ENCODE data around the gene CRYBA2.
A peak's percentile ranks its signal among the peaks of the same experiment; 100 is the strongest.

CRYBA2 gene

GRCh38 chr2:218993345-218994315, at the start of gene CRYBA2:
Gene CRYBA2, minus strand, starts transcription at chr2:218993422. Its CDS starts 246 bp downstream, at chr2:218993176.
- DNase-seq: no peak

- DNase-seq: peak; percentile 30
Measured at GRCh38 chr2:219042750-219043149, 49.5 kb upstream of the CRYBA2 start.

GRCh38 chr2:219042157-219042556, 48.9 kb upstream of the CRYBA2 start:
- no peak for DNase-seq

- DNase-seq: no peak
Measured at GRCh38 chr2:219041252-219041651, 48.0 kb upstream of the CRYBA2 start, which contains the start of gene CFAP65. Gene CFAP65, minus strand, starts transcription at chr2:219041516. Its CDS starts 2,468 bp downstream, at chr2:219039048.

- no peak for DNase-seq
Measured at GRCh38 chr2:219038600-219038999, 45.4 kb upstream of the CRYBA2 start.

- no peak for DNase-seq
Measured at GRCh38 chr2:219037783-219038499, 44.7 kb upstream of the CRYBA2 start.

GRCh38 chr2:219035942-219036341, 42.7 kb upstream of the CRYBA2 start:
- DNase-seq: no peak

GRCh38 chr2:219034823-219035222, 41.6 kb upstream of the CRYBA2 start:
- DNase-seq: no peak

GRCh38 chr2:219032051-219032745, 39.0 kb upstream of the CRYBA2 start:
- DNase-seq: no peak

- DNase-seq: no peak
Measured at GRCh38 chr2:219031005-219031738, 38.0 kb upstream of the CRYBA2 start.

- no peak for DNase-seq
Measured at GRCh38 chr2:219030177-219030940, 37.1 kb upstream of the CRYBA2 start.

GRCh38 chr2:219029829-219030165, 36.6 kb upstream of the CRYBA2 start:
- peak; percentile 89 for DNase-seq

GRCh38 chr2:219028996-219029828, 36.0 kb upstream of the CRYBA2 start:
- DNase-seq: no peak

- no peak for DNase-seq
Measured at GRCh38 chr2:219028141-219028540, 34.9 kb upstream of the CRYBA2 start.

GRCh38 chr2:219027511-219028055, 34.4 kb upstream of the CRYBA2 start:
- no peak for DNase-seq

GRCh38 chr2:219026946-219027345, 33.7 kb upstream of the CRYBA2 start:
- DNase-seq: no peak

GRCh38 chr2:219025637-219026585, 32.7 kb upstream of the CRYBA2 start:
- no peak for DNase-seq

GRCh38 chr2:219024059-219024458, 30.8 kb upstream of the CRYBA2 start:
- no peak for DNase-seq

- no peak for DNase-seq
Measured at GRCh38 chr2:219023045-219023605, 29.9 kb upstream of the CRYBA2 start.

Data from activated CD8-positive, alpha-beta memory T cell treated with anti-CD3 and anti-CD28 coated beads, Interleukin-2, amount 50 U/mL, for 48 hours (primary cell).